NCI-H2029 treated with DMSO at 0.1 percent for 48 hours (cell line): ENCODE results near the gene TAS2R30.

Source experiments
- DNase-seq: peaks from one replicate; lab custom pipeline; 2025; lab: John Stamatoyannopoulos, UW

TAS2R30 gene

GRCh38 chr12:11134305-11134704 lies at the start of gene TAS2R30:
Gene TAS2R30, minus strand, starts transcription at chr12:11134644. Its CDS starts 400 bp downstream, at chr12:11134244.
- DNase-seq, result no peak

GRCh38 chr12:11183011-11183410 lies 48.6 kb upstream of the TAS2R30 start:
- no peak for DNase-seq

- no peak for DNase-seq
These were observed 48.1 kb upstream of the TAS2R30 start for GRCh38 chr12:11182529-11182928.

GRCh38 chr12:11178250-11178649 lies 43.8 kb upstream of the TAS2R30 start:
- no peak for DNase-seq

- no peak for DNase-seq
These were observed 39.6 kb upstream of the TAS2R30 start for GRCh38 chr12:11174022-11174421.

GRCh38 chr12:11171969-11172675 lies 37.7 kb upstream of the TAS2R30 start:
- DNase-seq, result peak; percentile 33

- peak; percentile 66 for DNase-seq
These were observed 36.9 kb upstream of the TAS2R30 start, which contains the start of gene SMIM10L1 for GRCh38 chr12:11171145-11171968. Gene SMIM10L1, plus strand, starts transcription at chr12:11171194. Its CDS starts 163 bp downstream, at chr12:11171357.

GRCh38 chr12:11170810-11171144 lies 36.3 kb upstream of the TAS2R30 start:
- DNase-seq, result no peak

- no peak for DNase-seq
These were observed 31.9 kb upstream of the TAS2R30 start for GRCh38 chr12:11166300-11166699.

- DNase-seq, result no peak
These were observed 29.9 kb upstream of the TAS2R30 start for GRCh38 chr12:11164384-11164783.

- DNase-seq, result no peak
These were observed 28.1 kb upstream of the TAS2R30 start for GRCh38 chr12:11162502-11162901.

- DNase-seq, result no peak
These were observed 24.5 kb upstream of the TAS2R30 start for GRCh38 chr12:11158885-11159444.

GRCh38 chr12:11154400-11154925 lies 20.0 kb upstream of the TAS2R30 start:
- no peak for DNase-seq

GRCh38 chr12:11152725-11153124 lies 18.3 kb upstream of the TAS2R30 start:
- no peak for DNase-seq

GRCh38 chr12:11150832-11151231 lies 16.4 kb upstream of the TAS2R30 start:
- DNase-seq, result no peak

GRCh38 chr12:11147420-11147819 lies 13.0 kb upstream of the TAS2R30 start:
- no peak for DNase-seq

GRCh38 chr12:11144297-11144696 lies 9.9 kb upstream of the TAS2R30 start:
- DNase-seq, result no peak

- DNase-seq, result no peak
These were observed 8.9 kb upstream of the TAS2R30 start for GRCh38 chr12:11143352-11143751.

GRCh38 chr12:11136075-11136474 lies 1.6 kb upstream of the TAS2R30 start:
- DNase-seq, result no peak

GRCh38 chr12:11133816-11134215 lies 628 bp downstream of the TAS2R30 start:
- DNase-seq, result no peak

- DNase-seq, result no peak
These were observed 1.3 kb downstream of the TAS2R30 start for GRCh38 chr12:11133162-11133561.

- no peak for DNase-seq
These were observed 3.4 kb downstream of the TAS2R30 start for GRCh38 chr12:11130999-11131398.

- no peak for DNase-seq
These were observed 4.1 kb downstream of the TAS2R30 start for GRCh38 chr12:11130382-11130781.
